ENCODE results near the gene CHMP2A. TPM values are rescaled to one million over a fixed set of nuclear protein-coding genes. Genes with fewer than 3 reads are reported as not detected.
"Not testable (repeated sequence)": the region's sequence is repeated elsewhere in the genome, so short reads cannot be mapped to it uniquely, and the experiment has no call there.

CHMP2A gene
- total RNA-seq, 1 donor from 2014 or later: 130 TPM

DNA sequence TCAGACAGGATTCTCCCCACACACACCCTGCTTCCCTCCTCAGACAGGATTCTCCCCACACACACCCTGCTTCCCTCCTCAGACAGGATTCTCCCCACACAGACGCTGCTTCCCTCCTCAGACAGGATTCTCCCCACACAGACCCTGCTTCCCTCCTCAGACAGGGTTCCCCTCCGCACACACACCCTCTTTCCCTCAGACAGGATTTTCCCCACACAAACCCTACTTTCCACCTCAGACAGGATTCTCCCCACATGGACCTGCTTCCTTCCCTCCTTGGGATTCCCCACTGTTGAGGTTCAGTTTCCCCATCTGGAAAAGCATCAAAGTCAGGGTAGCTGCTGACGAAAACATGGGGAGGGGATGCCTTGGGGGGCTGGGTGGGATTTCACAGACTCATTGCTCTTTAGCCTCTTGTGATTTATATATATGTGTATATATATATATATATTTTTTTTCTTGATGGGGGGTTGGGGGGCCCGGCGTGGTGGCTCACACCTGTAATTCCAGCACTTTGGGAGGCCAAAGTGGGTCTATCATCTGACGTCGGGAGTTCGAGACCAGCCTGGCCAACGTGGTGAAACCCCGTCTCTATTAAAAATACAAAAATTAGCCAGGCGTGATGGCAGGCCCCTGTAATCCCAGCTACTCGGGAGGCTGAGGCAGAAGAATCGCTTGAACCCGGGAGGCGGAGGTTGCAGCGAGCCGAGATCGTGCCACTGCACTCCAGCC is 12.1 kb downstream of the CHMP2A start:
- intact Hi-C loops (cut with micrococcal nuclease): not testable (repeated sequence)

DNA sequence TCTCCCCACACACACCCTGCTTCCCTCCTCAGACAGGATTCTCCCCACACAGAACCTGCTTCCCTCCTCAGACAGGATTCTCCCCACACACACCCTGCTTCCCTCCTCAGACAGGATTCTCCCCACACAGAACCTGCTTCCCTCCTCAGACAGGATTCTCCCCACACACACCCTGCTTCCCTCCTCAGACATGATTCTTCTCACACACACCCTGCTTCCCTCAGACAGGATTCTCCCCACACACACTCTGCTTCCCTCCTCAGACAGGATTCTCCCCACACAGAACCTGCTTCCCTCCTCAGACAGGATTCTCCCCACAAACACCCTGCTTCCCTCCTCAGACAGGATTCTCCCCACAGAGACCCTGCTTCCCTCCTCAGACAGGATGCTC is 15.7 kb downstream of the CHMP2A start:
- intact Hi-C loops (cut with micrococcal nuclease): not testable (repeated sequence)

GRCh38 chr19:58538257-58539168 is 16.4 kb downstream of the CHMP2A start:
- intact Hi-C loops (cut with micrococcal nuclease): no loop called here

- intact Hi-C loops (cut with micrococcal nuclease): no loop called here
Measured at GRCh38 chr19:58536852-58537798, 17.8 kb downstream of the CHMP2A start.

GRCh38 chr19:58535857-58536256 is 19.0 kb downstream of the CHMP2A start:
- intact Hi-C loops (cut with micrococcal nuclease): no loop called here

- intact Hi-C loops (cut with micrococcal nuclease): no loop called here
Measured at GRCh38 chr19:58531034-58531840, 23.7 kb downstream of the CHMP2A start.

DNA sequence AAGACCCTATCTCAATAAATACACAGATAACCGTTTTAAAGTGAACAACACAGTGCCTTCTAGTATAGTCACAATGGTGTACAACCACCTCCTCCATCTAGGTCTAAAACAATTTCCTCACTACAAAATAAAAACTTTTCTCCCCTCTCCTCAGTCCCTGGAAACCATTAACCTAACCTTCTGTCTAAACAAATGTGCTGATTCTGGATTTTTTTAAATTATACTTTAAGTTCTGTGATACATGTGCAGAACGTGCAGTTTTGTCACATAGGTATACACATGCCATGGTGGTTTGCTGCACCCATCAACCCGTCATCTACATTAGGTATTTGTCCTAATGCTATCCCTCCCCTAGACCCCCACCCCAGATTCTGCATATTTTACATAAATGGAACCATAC is 25.5 kb downstream of the CHMP2A start:
- intact Hi-C loops (cut with micrococcal nuclease): no loop called here

GRCh38 chr19:58522709-58523108 is 32.2 kb downstream of the CHMP2A start:
- intact Hi-C loops (cut with micrococcal nuclease): no loop called here

GRCh38 chr19:58521651-58522050 is 33.3 kb downstream of the CHMP2A start:
- intact Hi-C loops (cut with micrococcal nuclease): no loop called here

- intact Hi-C loops (cut with micrococcal nuclease): no loop called here
Measured at GRCh38 chr19:58520257-58520599, 34.7 kb downstream of the CHMP2A start.

DNA sequence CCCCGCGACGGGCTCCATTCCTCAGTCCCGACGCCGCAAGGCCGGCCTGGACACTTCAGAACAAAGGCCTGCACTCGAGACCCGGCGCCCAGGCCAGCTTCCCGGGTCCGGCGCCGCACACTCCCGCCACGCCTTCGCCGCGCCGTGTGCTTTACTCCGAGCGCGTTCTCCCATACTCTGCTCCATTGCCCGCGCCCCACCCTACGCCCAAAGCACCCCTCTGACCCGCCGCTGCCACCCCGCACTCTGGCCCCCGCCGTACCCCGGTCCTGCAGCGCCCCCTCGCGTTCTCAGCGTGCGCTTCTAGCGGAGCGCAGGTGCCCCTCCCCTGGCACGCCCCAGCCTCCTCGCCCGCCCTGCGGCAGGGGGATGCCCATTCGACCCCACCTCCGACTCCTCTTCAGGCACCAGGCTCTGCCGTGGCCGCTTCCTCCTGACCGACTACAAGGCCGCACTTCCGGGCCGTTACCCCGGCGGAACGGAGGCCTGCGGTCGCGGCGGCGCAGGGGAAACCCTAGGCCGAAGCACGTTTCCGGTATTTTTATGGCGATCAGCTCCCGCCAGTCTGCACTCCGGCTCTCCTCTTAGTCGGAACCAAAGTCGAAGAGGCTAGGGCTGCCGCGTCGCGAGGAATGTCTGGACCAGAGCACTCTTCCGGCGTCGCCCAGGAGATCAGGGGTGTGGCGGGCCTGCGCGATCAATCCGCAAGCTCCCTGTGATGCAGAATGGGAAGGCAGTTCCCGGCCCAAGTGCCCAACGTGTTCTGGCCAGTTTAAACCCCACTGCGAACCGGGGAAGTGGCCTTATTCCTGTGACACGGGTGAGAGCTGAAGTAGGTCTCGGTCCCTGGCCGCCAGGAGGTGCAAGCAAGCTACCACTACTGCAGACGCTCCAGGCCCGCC is 35.3 kb downstream of the CHMP2A start, which contains the start of gene ZBTB45:
TSS of gene ZBTB45 (minus strand) at position 456 of the 902 bp plus-strand sequence. CDS start 2,137 bp downstream, outside the sequence.
- intact Hi-C loops (cut with micrococcal nuclease): loop anchor here (1.0 kb wide), 19 partner anchors 20 to 1054 kb away; partner anchors contain the start of genes CHMP2A, MZF1, RPS5 and TRIM28

GRCh38 chr19:58519087-58519354 is 35.9 kb downstream of the CHMP2A start:
- intact Hi-C loops (cut with micrococcal nuclease): loop anchor here (1.0 kb wide), 19 partner anchors 20 to 1054 kb away; partner anchors contain the start of genes CHMP2A, MZF1, RPS5 and TRIM28

GRCh38 chr19:58518256-58519086 is 36.4 kb downstream of the CHMP2A start:
- intact Hi-C loops (cut with micrococcal nuclease): loop anchor here (1.0 kb wide), 19 partner anchors 19 to 1053 kb away; partner anchors contain the start of genes CHMP2A, MZF1, RPS5 and TRIM28

- intact Hi-C loops (cut with micrococcal nuclease): no loop called here
Measured at GRCh38 chr19:58516964-58517833, 37.7 kb downstream of the CHMP2A start.

DNA sequence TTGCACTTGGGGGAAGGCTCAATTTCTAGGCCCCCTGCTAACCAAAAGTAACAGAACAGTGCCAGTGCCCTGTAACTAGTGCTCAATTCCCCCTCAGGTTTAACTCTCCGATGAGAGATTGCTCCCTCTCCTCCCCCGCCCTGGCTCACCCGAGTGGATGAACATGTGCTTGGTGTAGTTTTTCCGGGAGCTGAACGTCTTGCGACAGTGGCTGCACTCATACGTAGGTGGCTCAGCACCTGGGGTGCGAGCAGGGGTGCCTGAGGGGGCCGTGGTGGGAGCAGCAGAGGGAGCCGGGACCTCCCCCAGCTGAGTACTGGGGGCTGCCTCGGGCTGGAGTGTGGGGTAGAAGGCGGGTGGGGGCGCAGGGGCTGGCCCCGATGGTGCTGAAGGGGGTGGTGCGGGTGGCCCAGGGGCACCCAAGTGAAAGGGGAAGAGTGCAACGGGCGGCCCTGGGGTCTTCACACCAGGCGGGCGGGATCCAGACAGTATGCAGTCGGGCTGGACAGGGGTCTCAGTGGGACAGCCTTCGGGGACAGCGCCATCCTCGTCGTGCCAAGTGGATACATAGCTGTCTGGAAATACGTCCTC is 38.6 kb downstream of the CHMP2A start:
- intact Hi-C loops (cut with micrococcal nuclease): no loop called here

DNA sequence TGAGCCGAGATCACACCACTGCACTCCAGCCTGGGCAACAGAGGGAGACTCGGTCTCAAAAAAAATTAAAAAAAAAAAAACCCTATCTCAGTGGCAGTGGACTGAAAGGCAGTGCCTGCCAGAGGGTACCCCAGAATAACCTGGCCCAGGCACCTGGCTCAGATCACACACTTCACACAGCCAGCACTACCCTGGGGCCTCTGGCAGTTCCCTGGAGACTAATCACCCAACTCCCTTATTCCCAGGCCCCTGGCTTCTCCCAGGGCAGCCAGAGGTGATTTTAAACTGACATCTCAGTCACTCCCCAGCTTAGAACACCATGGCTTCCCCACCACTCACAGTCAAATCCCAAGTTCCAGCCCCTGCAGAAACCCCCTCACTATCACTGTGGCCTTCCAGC is 39.6 kb downstream of the CHMP2A start:
- intact Hi-C loops (cut with micrococcal nuclease): loop anchor here (2.0 kb wide), 1 partner anchor 48 kb away; the partner anchor contains the start of gene ZNF324

DNA sequence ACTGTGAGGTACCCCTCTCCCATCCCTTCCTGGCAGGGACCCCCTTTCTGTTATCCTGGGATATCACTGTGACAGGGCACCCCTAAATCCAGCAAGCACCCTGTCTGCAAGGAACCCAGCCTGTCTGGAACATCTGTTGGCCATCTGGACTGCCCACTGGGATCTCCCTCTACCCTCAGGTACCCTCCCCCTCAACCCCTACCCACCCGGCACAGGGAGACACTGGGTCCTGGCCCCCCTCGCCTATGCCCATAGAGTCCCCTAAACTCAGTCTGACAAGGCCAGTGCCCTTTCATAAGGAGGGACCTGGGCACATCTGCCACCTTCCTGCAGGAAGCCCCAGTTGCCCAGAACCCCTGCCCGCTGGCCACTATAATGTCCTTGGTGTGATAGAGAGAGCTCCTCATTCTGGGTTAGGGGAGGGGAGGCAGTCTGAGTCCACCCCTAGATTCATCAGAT is 40.3 kb downstream of the CHMP2A start:
- intact Hi-C loops (cut with micrococcal nuclease): loop anchor here (1.0 to 2.0 kb wide), 9 partner anchors 15 to 209 kb away; partner anchors contain the start of genes CHMP2A, ERVK3-1, MZF1 and TRIM28

Measured in T-helper 1 cell treated with Interleukin-12 subunit alpha and Interleukin-12 subunit beta and Interleukin-4 antibody, amounts not matched to agents 30 ng/mL and 1 ng/mL, for 36 hours (primary cell).